Upper lobe of left lung (tissue), 4 donors: ENCODE measurements around the gene HCRT.

Experiments
- CTCF ChIP-seq, 6 experiments: fragments of 450-650 bp in 4 of 6; fragments of 200-600 bp in 2 of 6; sonication (generic) in 2 of 6; IDR thresholded peaks; one replicate each; pipeline ENCODE4 v1.5.1; 2016 to 2019; ENCODE audit warnings: antibody characterized with exemption in 6 of 6
- POLR2A ChIP-seq, 4 donors: fragments of 450-650 bp; IDR thresholded peaks; one replicate each; pipeline ENCODE4 v1.5.1; 2016 to 2017; ENCODE audit warnings: antibody characterized with exemption in 4 of 4, mild to moderate bottlenecking in 2 of 4
- POLR2AphosphoS5 ChIP-seq, 2 donors: sonication (generic); formaldehyde crosslinking; IDR thresholded peaks; one replicate each; pipeline ENCODE4 v1.5.1; 2017; ENCODE audit warnings: antibody characterized with exemption in 2 of 2

DNA sequence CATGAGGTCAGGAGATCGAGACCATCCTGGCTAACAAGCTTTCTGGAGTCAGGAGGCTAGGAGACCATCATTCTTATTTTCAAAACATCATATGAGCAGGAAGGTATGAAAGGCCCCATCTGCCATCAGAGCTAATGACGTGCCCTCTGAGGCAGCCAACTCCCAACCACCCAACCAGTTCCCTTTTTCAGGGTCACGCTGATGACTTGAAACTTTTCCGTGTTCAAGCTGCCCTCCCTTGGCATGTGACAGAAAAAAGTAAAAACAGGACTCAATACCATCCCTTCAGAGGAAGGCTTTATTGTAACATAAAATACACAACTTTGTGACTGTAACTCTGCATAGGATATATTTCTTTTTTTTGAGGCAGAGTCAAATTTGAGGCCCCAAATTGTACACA, 13.6 kb upstream of the HCRT start:
- TF ChIP-seq POLR2A (IDR thresholded peaks at IDR 0.05) = no peak
- no peak for TF ChIP-seq CTCF (IDR thresholded peaks at IDR 0.05)
- no peak for TF ChIP-seq POLR2AphosphoS5 (IDR thresholded peaks at IDR 0.05)
